Measurements from ENCODE around the gene MACF1. TPM values are rescaled to one million over a fixed set of nuclear protein-coding genes. Genes with fewer than 3 reads are reported as not detected.
"Not testable (repeated sequence)": the region's sequence is repeated elsewhere in the genome, so short reads cannot be mapped to it uniquely, and the experiment has no call there.

Gene MACF1
- total RNA-seq, 2 donors from 2014 or later, result 214 to 251 TPM

DNA sequence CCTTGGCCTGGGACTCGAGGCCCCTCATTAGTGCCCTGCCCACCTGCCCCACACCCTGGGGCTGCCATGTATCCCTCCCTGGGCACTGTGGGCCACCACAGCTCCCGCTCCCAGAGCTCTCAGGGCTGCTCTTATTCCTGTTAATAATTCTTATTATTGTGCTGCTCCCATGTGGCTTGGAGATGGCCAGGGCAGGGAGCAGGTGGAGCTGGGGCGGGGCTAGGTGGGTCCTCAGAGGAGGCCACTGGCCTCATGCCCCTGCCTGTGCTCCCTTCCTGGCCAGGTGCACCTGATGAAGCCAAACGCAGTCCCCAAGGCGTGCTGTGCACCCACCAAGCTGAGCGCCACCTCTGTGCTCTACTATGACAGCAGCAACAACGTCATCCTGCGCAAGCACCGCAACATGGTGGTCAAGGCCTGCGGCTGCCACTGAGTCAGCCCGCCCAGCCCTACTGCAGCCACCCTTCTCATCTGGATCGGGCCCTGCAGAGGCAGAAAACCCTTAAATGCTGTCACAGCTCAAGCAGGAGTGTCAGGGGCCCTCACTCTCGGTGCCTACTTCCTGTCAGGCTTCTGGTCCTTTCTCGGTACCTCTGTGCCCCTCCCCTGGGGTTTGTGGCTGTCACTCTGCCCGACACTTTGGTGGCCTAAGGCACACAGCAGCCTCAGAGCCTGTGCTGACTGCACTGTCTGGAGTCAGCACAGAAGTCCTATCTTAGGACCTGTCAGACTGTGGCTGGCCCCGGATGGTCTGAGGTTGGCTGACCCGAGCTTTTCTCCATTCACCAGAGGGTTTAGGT, 321.1 kb downstream of the MACF1 start:
- H3K4me3 Mint-ChIP-seq, result no peak overlapping the region
- no peaks in the 10 kb centered on the region for H3K27me3 Mint-ChIP-seq (ENCODE audit: insufficient read depth)
- WGBS, 2 experiments (ENCODE audit: insufficient coverage in 1 of 2, insufficient read length in 1 of 2), result 87 to 94% methylated on average over 6 to 17 of the region's 17 CpGs
- Histone ChIP-seq H3K27ac (ENCODE audit: low read depth, low read length) (no peak overlapping the region), H3K36me3 (ENCODE audit: control insufficient read depth, insufficient read depth, low read length) (peaks cover 6% of the 10 kb centered on the region), H3K9ac (ENCODE audit: extremely low read depth, low read length, poor library complexity, severe bottlenecking) (no peak overlapping the region), H3K9me3 (ENCODE audit: control insufficient read depth, low read length) (no peaks in the 10 kb centered on the region), H3K4me1 (ENCODE audit: control insufficient read depth, insufficient read depth, low read length) (no peaks in the 10 kb centered on the region), H3K27me3 (ENCODE audit: control insufficient read depth, insufficient read depth, low read length, poor library complexity, severe bottlenecking) (no peaks in the 10 kb centered on the region), H3K4me3 (ENCODE audit: low read length) (no peak overlapping the region)
- H3K36me3 Mint-ChIP-seq (ENCODE audit: low read depth), result peaks cover 11% of the 10 kb centered on the region
- TF ChIP-seq, protein P1, sequence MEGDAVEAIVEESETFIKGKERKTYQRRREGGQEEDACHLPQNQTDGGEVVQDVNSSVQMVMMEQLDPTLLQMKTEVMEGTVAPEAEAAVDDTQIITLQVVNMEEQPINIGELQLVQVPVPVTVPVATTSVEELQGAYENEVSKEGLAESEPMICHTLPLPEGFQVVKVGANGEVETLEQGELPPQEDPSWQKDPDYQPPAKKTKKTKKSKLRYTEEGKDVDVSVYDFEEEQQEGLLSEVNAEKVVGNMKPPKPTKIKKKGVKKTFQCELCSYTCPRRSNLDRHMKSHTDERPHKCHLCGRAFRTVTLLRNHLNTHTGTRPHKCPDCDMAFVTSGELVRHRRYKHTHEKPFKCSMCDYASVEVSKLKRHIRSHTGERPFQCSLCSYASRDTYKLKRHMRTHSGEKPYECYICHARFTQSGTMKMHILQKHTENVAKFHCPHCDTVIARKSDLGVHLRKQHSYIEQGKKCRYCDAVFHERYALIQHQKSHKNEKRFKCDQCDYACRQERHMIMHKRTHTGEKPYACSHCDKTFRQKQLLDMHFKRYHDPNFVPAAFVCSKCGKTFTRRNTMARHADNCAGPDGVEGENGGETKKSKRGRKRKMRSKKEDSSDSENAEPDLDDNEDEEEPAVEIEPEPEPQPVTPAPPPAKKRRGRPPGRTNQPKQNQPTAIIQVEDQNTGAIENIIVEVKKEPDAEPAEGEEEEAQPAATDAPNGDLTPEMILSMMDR (conservative IDR thresholded peaks at IDR 0.05), result no peak
- no peaks in the 10 kb centered on the region for H3K4me1 Mint-ChIP-seq
- DNase-seq, result no peak
- H3K9me3 Mint-ChIP-seq, result no peaks in the 10 kb centered on the region
- H3K27ac Mint-ChIP-seq, result no peak overlapping the region

DNA sequence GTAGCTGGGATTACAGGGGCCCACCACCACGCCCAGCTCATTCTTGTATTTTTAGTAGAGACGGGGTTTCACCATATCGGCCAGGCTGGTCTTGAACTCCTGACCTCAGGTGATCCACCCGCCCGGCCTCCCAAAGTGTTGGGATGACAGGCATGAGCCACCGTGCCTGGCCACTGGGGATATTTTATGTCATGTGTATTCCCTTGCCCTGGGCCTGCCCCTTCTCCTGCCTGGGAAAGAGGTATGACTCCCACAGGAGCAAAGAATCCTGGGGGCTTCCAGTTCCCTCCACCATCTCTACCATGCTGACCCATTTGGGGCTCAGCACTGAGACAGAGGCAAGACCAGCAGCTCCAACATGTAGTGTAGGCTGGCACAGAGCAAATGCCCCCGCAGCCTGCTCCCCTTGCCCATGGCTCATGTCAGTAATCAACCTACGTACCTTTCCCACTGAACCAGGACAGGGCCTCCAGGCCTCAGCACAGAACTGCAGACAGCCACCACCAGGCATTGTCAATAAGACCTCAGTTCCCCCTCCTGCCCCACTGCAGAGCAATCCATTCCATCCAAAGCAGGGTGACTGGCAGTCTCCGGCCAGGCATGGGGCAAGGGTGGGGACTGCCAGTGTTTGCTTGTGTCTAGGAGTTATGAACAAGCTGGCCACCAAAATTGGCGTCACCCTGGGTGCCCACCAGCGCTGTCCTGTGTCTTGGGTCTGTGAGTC, 322.1 kb downstream of the MACF1 start:
- Histone ChIP-seq H3K9ac (ENCODE audit: extremely low read depth, low read length, poor library complexity, severe bottlenecking) (no peak overlapping the region), H3K4me1 (ENCODE audit: control insufficient read depth, insufficient read depth, low read length) (no peaks in the 10 kb centered on the region), H3K36me3 (ENCODE audit: control insufficient read depth, insufficient read depth, low read length) (peaks cover 10% of the 10 kb centered on the region), H3K9me3 (ENCODE audit: control insufficient read depth, low read length) (no peaks in the 10 kb centered on the region), H3K4me3 (ENCODE audit: low read length) (no peak overlapping the region), H3K27ac (ENCODE audit: low read depth, low read length) (no peak overlapping the region), H3K27me3 (ENCODE audit: control insufficient read depth, insufficient read depth, low read length, poor library complexity, severe bottlenecking) (no peaks in the 10 kb centered on the region)
- H3K9me3 Mint-ChIP-seq, result no peaks in the 10 kb centered on the region
- no peak for DNase-seq
- 93% methylated on average over 7 to 11 of the region's 11 CpGs for WGBS, 2 experiments (ENCODE audit: insufficient coverage in 1 of 2, insufficient read length in 1 of 2)
- no peaks in the 10 kb centered on the region for H3K27me3 Mint-ChIP-seq (ENCODE audit: insufficient read depth)
- no peak overlapping the region for H3K4me3 Mint-ChIP-seq
- peaks cover 11% of the 10 kb centered on the region for H3K36me3 Mint-ChIP-seq (ENCODE audit: low read depth)
- H3K27ac Mint-ChIP-seq, result no peak overlapping the region
- H3K4me1 Mint-ChIP-seq, result no peaks in the 10 kb centered on the region
- TF ChIP-seq, protein P1 (conservative IDR thresholded peaks at IDR 0.05), result no peak

DNA sequence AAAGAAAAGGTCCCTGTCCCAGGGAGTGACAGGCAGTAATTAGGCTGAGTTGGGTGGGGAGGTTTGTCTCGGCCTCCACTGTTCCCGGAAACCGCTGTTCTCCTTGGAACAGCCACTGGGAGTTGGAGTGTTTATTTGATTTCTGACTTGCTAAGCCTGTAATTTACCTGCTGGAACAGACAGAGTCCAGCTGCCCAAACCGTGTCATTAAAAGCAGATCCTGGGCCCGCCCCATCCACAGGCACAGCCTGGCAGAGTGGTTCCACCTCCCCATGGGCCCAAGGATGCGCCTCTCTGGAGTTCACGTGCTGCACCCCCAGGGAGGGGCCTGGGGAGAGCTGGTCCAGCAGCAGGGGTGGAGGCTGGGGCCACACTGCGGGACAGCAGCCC, 322.7 kb downstream of the MACF1 start:
- not testable (repeated sequence) for DNase-seq; H3K9me3 ChIP-seq (ENCODE audit: control insufficient read depth, low read length); H3K4me3 ChIP-seq (ENCODE audit: low read length); H3K4me3 Mint-ChIP-seq; H3K9me3 Mint-ChIP-seq; H3K4me1 Mint-ChIP-seq; H3K4me1 ChIP-seq (ENCODE audit: control insufficient read depth, insufficient read depth, low read length); H3K9ac ChIP-seq (ENCODE audit: extremely low read depth, low read length, poor library complexity, severe bottlenecking); H3K27me3 Mint-ChIP-seq (ENCODE audit: insufficient read depth); H3K27ac Mint-ChIP-seq; H3K27ac ChIP-seq (ENCODE audit: low read depth, low read length); H3K27me3 ChIP-seq (ENCODE audit: control insufficient read depth, insufficient read depth, low read length, poor library complexity, severe bottlenecking); H3K36me3 ChIP-seq (ENCODE audit: control insufficient read depth, insufficient read depth, low read length)
- peaks cover 17% of the 10 kb centered on the region for H3K36me3 Mint-ChIP-seq (ENCODE audit: low read depth)
- 90 to 96% methylated on average over 2 to 8 of the region's 8 CpGs for WGBS, 2 experiments (ENCODE audit: insufficient coverage in 1 of 2, insufficient read length in 1 of 2)
